NCI-H2196 (cell line): ENCODE measurements around the gene PPFIA2.

Experiments used
- DNase-seq: peaks from one replicate; lab custom pipeline; 2025; ENCODE audit not compliant: unreplicated experiment; lab: John Stamatoyannopoulos, UW

The PPFIA2 gene

DNA sequence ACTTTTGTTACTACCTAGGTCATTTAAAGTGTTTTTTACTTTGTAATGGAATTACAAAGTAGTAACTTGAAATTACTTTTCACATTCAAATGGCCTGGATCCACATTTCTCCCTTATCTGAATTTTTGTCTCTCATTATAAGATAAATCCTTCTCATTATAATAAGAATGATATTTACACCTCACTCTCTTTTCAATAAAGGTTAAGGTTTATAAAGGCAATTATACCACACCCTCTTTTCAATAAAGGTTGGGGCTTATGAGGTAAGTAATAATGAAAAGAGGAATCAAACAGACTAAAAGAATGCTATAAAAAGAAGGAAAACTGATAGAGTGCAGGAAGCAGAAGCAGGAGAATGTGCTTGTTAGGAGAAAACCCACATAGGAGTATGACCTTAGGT lies 470.5 kb downstream of the PPFIA2 start:
- no peak for DNase-seq

DNA sequence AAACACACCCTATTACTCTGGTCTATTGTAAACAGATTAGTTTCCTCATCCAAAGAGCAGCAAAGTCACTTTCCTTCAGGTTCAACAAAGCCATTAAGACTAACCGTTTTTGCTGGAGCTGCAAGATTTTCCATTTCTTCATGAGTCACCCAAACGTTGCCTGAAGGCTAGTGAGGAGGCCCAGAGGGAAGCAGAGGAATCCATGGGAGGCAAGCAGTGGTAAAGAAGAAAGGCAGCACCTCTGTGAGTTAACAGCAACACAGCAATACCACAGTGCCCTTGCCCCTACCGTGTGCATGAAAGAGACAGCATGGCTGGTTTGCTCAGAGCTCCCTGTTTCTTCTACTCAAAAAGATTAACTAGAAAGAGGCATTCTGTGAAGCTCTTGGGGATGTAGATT lies 475.0 kb downstream of the PPFIA2 start:
- no peak for DNase-seq

DNA sequence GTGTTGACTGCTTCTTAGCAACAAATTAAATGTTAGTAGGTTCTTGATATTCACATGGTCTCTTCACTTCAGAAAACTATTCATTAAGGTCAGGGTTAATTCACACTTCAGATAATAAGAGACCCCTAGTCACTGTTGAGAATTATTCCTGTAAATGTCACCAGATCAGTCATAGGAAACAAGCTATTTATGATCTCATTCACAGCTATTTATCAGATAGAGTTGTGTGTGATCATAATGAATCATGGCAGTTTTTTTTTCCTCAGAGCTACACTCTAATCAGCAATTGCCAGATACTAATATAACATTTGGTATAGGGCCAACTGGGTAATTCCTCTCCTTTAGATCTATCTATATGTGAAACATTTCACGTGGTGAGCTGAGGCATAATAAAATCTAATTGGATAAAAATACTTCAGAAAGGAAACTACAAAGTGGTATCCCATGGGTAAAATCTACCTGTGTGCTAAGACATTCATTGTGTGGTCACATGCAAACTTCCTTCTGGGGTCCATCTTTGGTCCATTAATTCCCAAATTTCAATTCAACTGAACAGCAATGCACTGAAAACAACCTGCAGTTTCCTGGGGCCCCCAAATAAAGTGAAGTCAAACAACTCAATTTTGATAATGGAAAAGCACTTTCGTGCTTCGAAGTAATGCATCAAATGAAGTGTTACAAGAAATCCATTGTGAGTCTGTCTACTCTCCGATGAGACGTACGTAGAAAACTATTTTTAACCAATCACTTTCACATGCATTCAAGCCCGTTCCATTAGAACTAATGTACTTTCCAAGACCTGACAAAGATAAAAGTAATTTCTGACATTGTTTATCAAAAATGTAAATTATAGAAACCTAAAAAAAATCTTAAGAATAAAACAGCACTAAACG lies 484.3 kb downstream of the PPFIA2 start:
- no peak for DNase-seq

DNA sequence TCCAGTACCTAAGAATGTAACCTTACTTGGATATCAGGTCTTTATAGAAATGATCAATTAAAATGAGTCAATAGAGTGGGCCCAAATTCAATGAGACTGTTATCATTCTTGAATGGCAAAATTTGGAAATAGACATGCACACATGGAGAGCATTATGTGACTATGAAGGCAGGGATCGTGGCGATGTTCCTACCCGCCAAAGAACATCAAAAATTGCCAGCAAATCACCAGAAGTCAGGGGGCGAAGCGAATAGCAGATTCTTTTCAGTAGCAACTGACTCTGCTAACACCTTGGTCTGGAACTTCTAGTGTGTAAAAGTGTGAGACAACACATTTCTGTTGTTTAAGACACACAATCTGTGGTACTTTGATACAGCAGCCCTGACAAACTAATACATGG lies 488.8 kb downstream of the PPFIA2 start:
- no peak for DNase-seq

DNA sequence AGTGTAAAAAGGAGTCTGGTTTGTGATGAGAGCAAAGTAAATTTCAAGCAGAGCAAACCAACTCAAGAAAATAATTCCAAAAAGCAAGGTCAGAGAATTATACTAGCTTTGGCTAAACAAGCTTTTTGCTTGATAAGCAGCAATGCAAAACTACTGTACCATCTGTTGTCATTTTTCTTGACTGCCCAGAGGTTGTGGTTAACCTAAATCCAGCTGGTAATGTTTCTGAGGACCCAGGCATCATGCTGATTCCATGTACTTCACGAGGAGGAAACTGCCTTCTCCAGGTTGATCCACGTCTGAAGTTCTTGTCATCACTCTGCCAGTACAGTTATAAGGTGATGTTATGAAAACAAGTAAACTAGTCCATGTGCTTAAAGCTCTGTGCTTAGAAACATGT lies 496.1 kb downstream of the PPFIA2 start:
- no peak for DNase-seq

DNA sequence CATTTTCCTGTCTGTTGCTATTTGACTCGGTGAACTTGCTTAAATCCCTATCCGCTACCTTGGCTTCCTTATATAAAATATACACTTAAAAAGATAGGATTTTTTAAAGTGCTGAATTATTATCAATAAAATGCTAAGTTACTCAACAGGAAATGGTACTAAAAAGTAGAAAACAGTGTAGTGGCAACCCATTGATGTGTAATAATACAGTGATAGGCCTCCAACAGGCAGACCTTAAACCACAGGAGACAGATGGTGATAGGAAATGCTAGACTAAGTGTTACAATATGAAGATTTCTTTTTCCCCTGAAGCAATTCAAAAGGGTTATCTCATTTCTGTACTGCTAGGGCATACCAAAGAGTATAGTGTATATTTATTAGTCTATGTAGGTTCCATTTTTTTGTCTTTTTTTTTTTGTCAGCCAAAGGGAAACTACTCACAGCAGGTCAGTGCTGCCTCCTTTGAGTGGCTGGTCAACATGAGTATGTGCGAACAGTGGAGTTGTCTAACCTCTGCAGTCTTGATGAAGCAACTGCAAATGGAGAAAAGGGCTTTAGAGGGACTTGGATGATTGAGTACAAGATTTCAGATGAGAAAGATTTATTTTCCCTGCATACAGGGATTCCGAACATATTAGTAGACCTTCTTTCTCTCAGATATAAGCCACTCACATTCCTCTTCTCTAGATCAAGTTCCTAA lies 497.5 kb downstream of the PPFIA2 start:
- DNase-seq: no peak

DNA sequence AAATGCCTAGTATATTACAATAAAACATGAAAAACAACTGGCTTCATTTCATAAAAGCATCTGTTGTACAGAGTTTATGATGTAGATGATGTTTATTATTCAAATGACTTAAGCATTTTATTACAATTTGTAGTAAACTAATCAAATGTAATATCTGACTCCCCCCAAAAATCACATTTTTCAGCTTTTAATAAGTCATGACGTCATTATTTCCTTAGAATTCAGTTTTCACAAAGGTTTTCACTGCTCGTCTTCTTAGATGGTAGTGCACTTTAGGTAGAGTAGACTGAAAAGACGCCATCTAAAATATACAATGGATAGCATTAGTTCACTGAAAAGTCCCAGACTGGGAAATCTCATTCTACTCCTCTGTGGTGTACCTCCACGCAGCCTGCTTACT lies 499.8 kb downstream of the PPFIA2 start:
- no peak for DNase-seq

DNA sequence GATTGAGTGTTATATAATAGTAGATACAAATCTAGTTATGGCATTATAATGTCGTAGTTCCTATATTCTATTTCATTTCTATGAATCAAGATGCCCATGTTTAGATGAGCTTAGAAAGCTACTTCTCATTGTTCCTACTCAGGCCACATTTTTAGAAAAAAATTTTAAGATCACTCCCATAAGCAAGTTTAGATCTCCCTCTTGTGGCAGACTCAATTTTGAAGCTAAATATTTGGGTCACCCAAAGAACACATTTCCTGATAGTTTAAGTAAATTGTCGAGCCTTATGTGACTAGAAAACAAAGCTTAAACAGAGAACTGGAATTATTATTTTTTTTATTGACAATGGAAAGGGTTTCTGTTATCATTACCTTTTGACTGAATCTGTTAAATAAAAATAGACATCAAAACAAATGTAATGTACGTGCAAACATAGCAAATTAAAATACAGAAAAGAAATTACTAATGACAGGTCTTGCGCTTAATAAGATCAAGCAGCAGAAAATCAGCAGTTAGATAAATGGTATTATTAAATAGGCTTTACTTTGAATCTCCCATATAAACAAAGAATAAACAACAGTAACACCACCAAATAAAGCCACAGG lies 501.1 kb downstream of the PPFIA2 start:
- DNase-seq: peak; percentile 24

DNA sequence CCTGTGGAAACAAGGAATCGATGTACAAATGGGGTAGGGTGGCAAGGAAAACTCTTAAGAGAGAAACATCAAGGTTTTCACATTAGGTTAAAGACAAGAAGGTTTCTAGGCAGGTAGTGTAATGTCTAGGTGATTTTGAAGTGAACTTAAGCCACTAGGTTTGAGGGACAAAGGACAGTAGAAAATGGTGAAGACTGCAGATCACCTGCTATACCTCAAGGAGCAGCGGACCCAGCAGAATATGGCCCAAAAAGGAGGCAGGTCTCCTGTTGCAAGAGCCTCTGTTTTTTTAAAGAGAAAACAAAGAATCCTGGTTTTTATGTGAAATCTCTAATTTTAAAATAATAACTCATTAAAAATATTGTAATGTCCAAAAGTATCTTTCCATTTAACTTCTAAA lies 503.2 kb downstream of the PPFIA2 start:
- no peak for DNase-seq

DNA sequence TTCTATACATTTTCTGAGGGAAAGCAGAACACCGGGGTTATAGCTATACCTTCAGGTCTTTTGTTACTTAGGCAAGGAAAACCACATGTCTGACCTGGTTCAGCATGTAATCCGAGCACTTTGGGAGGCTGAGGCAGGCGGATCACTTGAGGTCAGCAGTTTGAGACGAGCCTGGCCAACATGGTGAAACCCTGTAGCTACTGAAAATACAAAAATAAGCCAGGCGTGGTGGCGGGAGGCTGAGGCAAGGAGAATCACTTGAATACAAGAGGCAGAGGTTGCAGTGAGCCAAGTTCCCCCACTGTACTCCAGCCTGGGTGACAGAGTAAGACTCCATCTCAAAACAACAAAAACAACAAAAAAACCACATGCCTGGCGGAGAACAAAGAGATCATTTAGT lies 503.7 kb downstream of the PPFIA2 start:
- DNase-seq: no peak

DNA sequence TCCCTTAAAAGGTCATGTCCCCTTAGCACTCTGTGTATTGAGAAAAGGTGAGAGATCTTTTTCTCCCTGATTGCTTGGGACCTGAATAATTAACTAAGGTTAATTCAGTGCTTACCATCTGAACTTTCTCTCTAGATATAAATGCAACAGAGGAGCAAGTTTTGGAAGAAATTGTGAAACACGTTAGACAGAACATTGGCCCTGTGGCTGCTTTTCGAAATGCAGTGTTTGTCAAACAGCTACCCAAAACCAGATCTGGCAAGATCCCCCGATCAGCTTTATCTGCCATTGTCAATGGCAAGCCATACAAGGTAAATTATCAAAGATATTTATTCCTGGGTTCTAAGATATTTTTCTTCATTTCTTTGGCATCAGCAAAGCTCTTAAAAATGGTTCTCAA lies 505.8 kb downstream of the PPFIA2 start:
- DNase-seq: no peak

DNA sequence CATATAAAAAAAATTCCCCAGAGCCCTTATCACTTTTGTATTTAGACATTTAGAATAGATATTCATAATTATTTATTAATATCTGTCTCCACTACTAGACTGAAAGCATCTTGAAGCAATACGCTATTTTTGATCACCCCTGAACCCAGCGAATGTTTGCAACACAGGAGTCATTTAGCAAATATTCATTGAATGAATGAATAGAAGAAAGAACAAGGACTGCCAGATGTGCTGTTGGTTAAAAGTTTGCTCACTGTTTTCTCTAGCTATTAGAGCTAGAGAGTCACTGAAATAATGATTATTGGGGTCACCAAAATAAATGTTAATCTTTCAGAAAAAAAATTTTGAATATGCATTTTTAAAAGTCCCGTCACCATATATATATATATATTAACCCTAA lies 506.9 kb downstream of the PPFIA2 start:
- no peak for DNase-seq

DNA sequence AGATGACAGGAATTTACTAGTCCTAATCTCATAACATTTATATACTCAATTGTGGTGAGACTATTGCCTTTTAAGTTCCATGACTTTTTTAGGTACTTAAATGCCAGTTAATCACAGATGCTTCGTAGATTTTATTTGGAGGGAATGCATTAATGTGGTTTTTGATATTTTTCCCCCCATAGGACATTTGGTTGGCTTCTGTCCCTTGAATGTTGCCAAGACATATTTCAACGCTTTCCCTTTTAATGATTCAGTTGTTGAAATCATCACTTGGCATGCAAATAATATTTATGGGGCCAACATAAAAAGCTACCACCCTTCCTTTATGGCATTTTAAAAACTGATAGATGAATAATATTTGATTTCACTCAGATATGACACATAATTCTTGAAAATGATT lies 509.2 kb downstream of the PPFIA2 start:
- DNase-seq: no peak

DNA sequence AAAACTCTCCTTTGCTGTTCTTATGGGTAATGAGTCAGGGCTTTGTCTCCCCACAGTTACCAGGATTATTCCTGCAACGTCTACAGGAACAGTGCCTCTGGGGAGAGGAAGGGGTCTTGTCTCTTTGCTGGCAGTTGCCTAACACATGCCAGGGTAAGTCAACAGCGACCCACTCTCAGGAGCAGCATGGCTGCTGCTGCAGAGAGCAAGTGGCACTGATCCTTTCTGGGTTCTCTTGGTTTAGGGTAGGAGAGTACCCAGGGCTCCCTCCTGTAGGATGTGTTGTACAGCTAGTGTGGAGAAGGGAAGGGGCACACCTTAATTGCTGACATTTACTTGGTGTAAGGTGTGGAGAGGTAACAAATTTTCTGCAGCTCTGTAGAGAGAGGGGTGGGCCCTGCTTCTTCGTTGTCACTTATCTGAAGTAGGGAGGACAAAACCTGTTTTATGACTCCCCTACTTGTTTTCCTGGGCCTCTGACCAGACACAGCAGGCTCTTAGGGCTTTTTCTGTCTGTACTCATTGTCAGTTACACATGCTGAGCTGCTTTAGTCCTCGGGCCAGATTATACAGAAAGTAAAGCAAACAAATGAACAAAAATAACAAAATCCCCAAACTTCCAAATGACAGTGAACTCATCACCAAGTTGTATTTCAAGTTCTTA lies 513.1 kb downstream of the PPFIA2 start:
- DNase-seq: no peak

DNA sequence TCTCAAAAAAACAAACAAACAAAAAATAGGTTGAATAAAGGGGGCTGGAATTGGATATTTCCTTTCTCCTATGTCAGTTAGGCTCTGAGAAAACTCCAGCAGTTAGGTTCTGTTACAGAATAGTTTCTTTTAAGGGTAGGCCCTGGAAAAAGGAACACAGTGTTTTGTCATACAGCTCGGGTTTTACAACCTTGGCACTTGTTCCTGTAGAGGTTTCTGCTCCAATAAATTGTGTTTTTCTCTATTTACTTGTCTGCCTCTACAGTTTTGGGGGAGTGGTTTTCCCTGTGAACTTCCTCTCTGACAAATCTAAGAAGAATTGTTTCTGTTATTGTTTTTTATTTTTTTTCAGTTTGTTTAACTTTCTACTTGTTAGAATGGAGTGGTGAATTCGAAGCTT lies 513.7 kb downstream of the PPFIA2 start:
- no peak for DNase-seq

DNA sequence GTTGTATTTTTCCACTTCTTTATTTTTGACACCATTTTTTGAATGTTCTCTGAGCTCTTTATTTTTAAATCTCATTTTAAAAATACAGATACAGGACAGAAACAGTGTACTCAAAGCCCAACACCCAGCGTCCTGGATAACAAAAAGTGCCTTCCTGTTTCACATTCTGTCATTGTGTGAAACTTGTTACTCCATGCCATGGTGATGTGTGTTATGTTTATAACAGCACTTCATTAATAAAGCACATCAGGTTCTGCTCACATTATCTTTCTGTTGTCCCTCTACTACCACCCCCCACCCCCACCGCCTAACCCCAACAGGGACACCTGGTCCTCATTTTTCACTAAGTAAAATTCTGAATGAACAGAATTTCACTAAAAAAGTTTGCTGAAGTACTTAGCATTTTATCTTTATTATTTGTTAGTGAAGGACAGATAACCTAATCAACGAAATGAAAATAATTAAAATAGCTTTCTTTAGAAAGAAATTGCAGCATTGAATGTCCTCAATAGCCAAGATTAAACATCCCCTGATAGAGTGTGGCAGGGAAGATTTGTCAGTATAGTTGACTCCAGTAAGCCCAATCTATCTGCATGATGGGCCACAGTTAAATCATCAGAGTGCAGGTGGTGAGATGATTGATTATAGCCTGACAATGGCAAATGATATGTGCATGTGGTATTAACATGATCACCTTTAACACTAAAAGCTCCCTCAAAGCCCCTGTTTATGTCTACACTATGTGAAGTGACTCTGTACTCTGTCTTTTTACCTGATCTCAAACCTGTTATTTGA lies 527.4 kb downstream of the PPFIA2 start:
- DNase-seq: no peak

DNA sequence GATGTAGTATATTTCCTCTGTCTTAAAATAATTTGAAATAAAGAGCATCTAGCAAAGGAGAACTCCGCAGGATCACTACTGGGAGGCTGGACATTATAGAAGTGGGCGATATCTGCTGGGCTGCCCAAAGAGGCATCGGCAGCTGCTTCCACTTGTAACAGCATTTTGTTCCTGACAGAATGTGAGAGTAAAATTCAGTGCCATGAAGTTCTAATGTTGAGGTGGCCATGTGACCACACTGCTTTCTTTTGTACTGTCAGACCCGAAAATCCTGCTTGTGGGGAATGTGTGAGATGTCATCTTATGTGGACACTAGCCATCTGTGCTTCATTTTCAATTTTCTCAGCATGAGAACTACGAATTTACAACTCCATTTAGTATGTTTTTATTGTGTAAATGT lies 529.4 kb downstream of the PPFIA2 start:
- no peak for DNase-seq

DNA sequence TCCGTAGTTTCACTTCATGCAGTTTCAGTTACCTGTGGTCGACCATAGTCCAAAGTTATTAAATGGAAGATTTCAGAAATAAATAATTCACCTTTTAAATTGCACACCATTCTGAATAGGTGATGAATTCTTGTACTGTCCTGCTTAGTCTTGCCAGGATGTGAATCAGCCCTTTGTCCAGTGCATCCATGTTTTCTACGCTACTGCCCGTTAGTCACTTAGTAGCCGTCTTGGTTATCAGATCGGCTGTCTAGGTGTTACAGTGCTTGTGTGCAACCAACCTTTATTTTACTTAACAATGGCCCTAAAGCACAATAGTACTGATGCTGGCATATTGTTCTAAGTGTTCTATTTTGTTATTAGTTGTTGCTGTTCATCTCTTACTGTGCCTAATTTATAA lies 534.5 kb downstream of the PPFIA2 start:
- DNase-seq: no peak

DNA sequence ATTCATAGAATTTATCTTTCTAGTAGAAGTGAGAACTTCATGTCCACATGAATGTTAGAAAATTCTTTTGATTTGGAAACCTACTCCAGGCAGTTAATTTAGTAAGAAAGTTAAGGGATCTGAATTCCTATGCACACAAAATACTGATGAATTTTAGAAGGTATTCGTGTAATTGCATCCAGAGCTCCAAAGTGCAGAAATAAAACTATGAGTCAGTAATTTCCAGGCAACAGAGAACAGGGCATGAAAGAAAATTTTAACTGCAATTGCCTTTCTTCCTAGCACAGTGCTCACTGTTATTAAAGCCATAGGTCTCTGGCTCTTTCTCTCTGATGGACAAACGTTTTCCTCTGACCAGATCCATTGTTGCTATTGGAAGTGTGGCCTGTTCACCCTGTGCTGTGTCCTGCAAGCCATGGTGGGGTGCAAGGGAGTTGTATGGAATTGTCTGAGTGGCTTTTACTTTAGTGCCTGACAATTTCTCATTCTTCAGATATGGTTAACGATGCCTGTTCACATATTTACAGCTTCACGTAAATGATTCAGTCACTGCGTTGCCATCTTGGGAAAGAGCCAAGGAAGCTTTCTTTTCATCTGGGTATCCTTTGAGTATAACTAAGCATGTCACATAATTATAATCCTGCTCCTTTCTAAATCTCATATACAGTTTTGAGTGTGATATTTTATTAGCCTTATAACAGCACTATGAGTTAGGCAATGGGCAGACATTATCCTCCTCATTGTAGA lies 536.1 kb downstream of the PPFIA2 start:
- no peak for DNase-seq

DNA sequence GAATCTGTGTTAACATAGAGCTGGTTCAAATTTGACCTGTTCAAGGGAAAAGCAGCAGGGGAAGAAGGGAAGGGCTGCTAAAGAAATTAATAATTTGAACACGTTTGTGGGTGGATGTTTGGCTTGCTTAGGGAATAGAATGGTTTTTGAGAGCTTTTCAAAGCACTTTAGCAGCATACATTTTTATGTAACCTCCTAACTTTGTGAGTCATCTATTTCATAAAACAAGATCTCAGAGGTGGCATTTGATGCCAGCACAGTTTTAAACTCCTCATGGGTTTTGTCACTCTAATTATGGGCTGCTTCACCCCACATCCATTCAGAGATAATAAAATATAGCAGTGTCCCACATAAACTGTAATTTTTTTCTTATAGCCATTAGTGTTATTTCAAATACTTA lies 537.5 kb downstream of the PPFIA2 start:
- no peak for DNase-seq
